Measurements from ENCODE around the gene SORCS2.

SORCS2 gene

GRCh38 chr4:7239844-7240243, 47.5 kb downstream of the SORCS2 start:
- no peak for DNase-seq (ENCODE audit: low read depth in 2 of 2)
- no peak for TF ChIP-seq CTCF (IDR thresholded peaks at IDR 0.05; ENCODE audit: low read depth, low read length)
- H3K4me3 ChIP-seq (replicated peaks in 1 of 2; ENCODE audit: low read depth in 2 of 2, low read length in 2 of 2): no peak overlapping the region

GRCh38 chr4:7240306-7240705, 48.0 kb downstream of the SORCS2 start:
- no peak for DNase-seq (ENCODE audit: low read depth in 2 of 2)
- H3K4me3 ChIP-seq (replicated peaks in 1 of 2; ENCODE audit: low read depth in 2 of 2, low read length in 2 of 2): no peak overlapping the region
- TF ChIP-seq CTCF (IDR thresholded peaks at IDR 0.05; ENCODE audit: low read depth, low read length): no peak

- no peak overlapping the region for H3K4me3 ChIP-seq (replicated peaks in 1 of 2; ENCODE audit: low read depth in 2 of 2, low read length in 2 of 2)
- DNase-seq (ENCODE audit: low read depth in 2 of 2): no peak
- no peak for TF ChIP-seq CTCF (IDR thresholded peaks at IDR 0.05; ENCODE audit: low read depth, low read length)
Observed at GRCh38 chr4:7241597-7242125, 49.3 kb downstream of the SORCS2 start.

- no peak overlapping the region for H3K4me3 ChIP-seq (replicated peaks in 1 of 2; ENCODE audit: low read depth in 2 of 2, low read length in 2 of 2)
- no peak for DNase-seq (ENCODE audit: low read depth in 2 of 2)
- no peak for TF ChIP-seq CTCF (IDR thresholded peaks at IDR 0.05; ENCODE audit: low read depth, low read length)
Observed at GRCh38 chr4:7242766-7243165, 50.4 kb downstream of the SORCS2 start.

- no peak overlapping the region for H3K4me3 ChIP-seq (replicated peaks in 1 of 2; ENCODE audit: low read depth in 2 of 2, low read length in 2 of 2)
- no peak for DNase-seq (ENCODE audit: low read depth in 2 of 2)
- TF ChIP-seq CTCF (IDR thresholded peaks at IDR 0.05; ENCODE audit: low read depth, low read length): no peak
Observed at GRCh38 chr4:7243609-7244330, 51.4 kb downstream of the SORCS2 start.

- TF ChIP-seq CTCF (IDR thresholded peaks at IDR 0.05; ENCODE audit: low read depth, low read length): no peak
- no peak for DNase-seq (ENCODE audit: low read depth in 2 of 2)
- no peak overlapping the region for H3K4me3 ChIP-seq (replicated peaks in 1 of 2; ENCODE audit: low read depth in 2 of 2, low read length in 2 of 2)
Observed at GRCh38 chr4:7244331-7244665, 52.0 kb downstream of the SORCS2 start.
